ENCODE results near the gene AOC2. TPM values are rescaled to one million over a fixed set of nuclear protein-coding genes. Genes with fewer than 3 reads are reported as not detected.

AOC2 gene
- polyA plus RNA-seq, 1 of the 3 experiments (the other 2 are of a cell fraction): 0.33 TPM

DNA sequence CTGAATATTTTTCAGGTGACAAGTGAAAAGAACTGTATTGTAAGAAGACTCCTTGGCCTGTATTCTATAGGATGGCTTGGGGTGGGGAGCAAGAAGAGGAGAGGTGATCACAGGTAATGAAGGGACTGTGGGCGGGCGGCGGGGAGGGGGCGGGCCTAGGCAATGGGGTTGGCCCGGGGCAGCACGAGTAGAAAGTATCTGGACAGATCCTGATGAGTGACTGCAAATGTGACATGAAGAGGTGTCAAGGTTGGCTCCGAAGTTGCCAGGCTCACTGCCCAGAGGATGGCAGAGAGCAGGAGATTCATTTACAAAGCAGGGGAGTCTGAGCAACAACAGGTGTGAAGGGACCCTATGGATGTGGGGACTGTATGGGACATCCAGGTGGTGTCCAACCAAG, 45.4 kb downstream of the AOC2 start (continued):
- TF ChIP-seq, protein P1, sequence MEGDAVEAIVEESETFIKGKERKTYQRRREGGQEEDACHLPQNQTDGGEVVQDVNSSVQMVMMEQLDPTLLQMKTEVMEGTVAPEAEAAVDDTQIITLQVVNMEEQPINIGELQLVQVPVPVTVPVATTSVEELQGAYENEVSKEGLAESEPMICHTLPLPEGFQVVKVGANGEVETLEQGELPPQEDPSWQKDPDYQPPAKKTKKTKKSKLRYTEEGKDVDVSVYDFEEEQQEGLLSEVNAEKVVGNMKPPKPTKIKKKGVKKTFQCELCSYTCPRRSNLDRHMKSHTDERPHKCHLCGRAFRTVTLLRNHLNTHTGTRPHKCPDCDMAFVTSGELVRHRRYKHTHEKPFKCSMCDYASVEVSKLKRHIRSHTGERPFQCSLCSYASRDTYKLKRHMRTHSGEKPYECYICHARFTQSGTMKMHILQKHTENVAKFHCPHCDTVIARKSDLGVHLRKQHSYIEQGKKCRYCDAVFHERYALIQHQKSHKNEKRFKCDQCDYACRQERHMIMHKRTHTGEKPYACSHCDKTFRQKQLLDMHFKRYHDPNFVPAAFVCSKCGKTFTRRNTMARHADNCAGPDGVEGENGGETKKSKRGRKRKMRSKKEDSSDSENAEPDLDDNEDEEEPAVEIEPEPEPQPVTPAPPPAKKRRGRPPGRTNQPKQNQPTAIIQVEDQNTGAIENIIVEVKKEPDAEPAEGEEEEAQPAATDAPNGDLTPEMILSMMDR (IDR thresholded peaks at IDR 0.05): no peak
- TF ChIP-seq FOXM1 (IDR thresholded peaks at IDR 0.05; ENCODE audit: low read depth): no peak
- TF ChIP-seq, protein P2, sequence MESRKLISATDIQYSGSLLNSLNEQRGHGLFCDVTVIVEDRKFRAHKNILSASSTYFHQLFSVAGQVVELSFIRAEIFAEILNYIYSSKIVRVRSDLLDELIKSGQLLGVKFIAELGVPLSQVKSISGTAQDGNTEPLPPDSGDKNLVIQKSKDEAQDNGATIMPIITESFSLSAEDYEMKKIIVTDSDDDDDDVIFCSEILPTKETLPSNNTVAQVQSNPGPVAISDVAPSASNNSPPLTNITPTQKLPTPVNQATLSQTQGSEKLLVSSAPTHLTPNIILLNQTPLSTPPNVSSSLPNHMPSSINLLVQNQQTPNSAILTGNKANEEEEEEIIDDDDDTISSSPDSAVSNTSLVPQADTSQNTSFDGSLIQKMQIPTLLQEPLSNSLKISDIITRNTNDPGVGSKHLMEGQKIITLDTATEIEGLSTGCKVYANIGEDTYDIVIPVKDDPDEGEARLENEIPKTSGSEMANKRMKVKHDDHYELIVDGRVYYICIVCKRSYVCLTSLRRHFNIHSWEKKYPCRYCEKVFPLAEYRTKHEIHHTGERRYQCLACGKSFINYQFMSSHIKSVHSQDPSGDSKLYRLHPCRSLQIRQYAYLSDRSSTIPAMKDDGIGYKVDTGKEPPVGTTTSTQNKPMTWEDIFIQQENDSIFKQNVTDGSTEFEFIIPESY (IDR thresholded peaks at IDR 0.05; ENCODE audit: borderline replicate concordance, low read depth): no peak
- no peak for TF ChIP-seq RXRA (IDR thresholded peaks at IDR 0.05; ENCODE audit: borderline replicate concordance, low read depth)
- TF ChIP-seq TCF12 (IDR thresholded peaks at IDR 0.05): no peak
- TF ChIP-seq TAF1 (IDR thresholded peaks at IDR 0.05; ENCODE audit: borderline replicate concordance, low read depth, low read length): no peak
- TF ChIP-seq EZH2phosphoT487 (IDR thresholded peaks at IDR 0.05; ENCODE audit: borderline replicate concordance, low read depth): no peak
- no peak for TF ChIP-seq SIN3A (IDR thresholded peaks at IDR 0.05; ENCODE audit: borderline replicate concordance, low read depth, low read length)
- TF ChIP-seq NRF1 (IDR thresholded peaks at IDR 0.05; ENCODE audit: low read depth, low read length): no peak

DNA sequence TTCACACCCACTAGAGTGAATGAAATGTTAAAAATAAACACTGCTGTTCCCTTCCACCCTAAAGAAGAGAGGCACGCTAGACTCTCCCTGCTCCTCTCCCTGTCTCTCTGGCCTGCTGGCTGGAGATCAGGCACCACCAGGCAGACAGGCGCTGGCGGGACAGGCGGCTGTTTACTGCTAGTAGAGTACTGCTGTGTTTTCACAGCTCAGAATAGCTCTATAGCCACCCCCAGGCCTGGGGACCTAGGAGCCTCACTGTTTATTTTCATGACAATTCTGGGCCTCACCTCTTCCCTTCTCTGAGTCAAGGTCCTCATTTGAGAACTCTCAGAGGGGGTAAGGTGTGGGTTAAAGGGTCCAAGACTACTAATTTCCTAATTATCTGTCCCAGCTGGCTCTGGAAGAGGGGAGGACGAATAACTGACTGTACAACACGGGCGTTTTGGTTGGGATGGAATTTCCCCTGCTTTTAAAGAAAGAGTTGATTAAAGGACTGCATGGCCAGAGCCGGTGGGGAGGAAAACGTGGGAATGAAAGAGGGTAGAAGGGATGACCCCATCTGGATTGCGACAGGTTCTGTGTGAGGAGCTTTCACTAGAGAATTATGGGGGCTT, 47.3 kb downstream of the AOC2 start:
- ChIA-PET CTCF (no interaction called here), POLR2A (no interaction called here)
- Histone ChIP-seq H3K27ac (ENCODE audit: low read depth in 2 of 2, low read length in 1 of 2) (no peak overlapping the region), H3K36me3 (replicated peaks in 1 of 2; ENCODE audit: control insufficient read depth in 1 of 2, insufficient read depth in 2 of 2, low read length in 1 of 2) (no peaks in the 10 kb centered on the region), H3K9me2 (no peaks in the 10 kb centered on the region), H3K4me1 (ENCODE audit: control insufficient read depth in 1 of 2, insufficient read depth in 2 of 2, low read depth in 1 of 2, low read length in 1 of 2) (no peaks in the 10 kb centered on the region), H2AFZ (ENCODE audit: low read depth) (no peak overlapping the region), H4K20me1 (ENCODE audit: insufficient read depth) (no peaks in the 10 kb centered on the region), H3K4me2 (no peak overlapping the region), H3F3A (replicated peaks; ENCODE audit: insufficient read depth) (peaks cover 6% of the 10 kb centered on the region), H3K9me3 (no peaks in the 10 kb centered on the region), H3K27me3 (ENCODE audit: insufficient read depth) (no peaks in the 10 kb centered on the region; the same call in 1 of the 2 replicates), H3K4me3 (ENCODE audit: low read depth in 2 of 2, low read length in 1 of 2) (no peak overlapping the region), H3K79me2 (ENCODE audit: insufficient read depth) (no peaks in the 10 kb centered on the region), H3K9ac (no peak overlapping the region)
- no peak for DNase-seq
- 72% methylated on average over 10 of the region's 10 CpGs for WGBS (ENCODE audit: low lambda C conversion rate)
- no peak for TF ChIP-seq RCOR1 (IDR thresholded peaks at IDR 0.05; ENCODE audit: low read length)
- TF ChIP-seq CHD2 (IDR thresholded peaks at IDR 0.05; ENCODE audit: low read length, partially characterized antibody): no peak
- no peak for TF ChIP-seq TEAD4 (IDR thresholded peaks at IDR 0.05; ENCODE audit: borderline replicate concordance, insufficient read depth)
- TF ChIP-seq YY1 (IDR thresholded peaks at IDR 0.05; ENCODE audit: low read depth): no peak
- TF ChIP-seq JUND (IDR thresholded peaks at IDR 0.05): no peak
- TF ChIP-seq, protein P3, sequence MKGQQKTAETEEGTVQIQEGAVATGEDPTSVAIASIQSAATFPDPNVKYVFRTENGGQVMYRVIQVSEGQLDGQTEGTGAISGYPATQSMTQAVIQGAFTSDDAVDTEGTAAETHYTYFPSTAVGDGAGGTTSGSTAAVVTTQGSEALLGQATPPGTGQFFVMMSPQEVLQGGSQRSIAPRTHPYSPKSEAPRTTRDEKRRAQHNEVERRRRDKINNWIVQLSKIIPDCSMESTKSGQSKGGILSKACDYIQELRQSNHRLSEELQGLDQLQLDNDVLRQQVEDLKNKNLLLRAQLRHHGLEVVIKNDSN (IDR thresholded peaks at IDR 0.05; ENCODE audit: borderline replicate concordance, low read depth): no peak
- no peak for TF ChIP-seq RXRA (IDR thresholded peaks at IDR 0.05; ENCODE audit: borderline replicate concordance, low read depth)
- TF ChIP-seq, protein P2 (IDR thresholded peaks at IDR 0.05; ENCODE audit: borderline replicate concordance, low read depth): no peak
- TF ChIP-seq, protein P1 (IDR thresholded peaks at IDR 0.05): no peak
- TF ChIP-seq RAD21 (IDR thresholded peaks at IDR 0.05; ENCODE audit: low read length): no peak
- no peak for TF ChIP-seq MEF2A (IDR thresholded peaks at IDR 0.05; ENCODE audit: borderline replicate concordance, low read depth)
- no peak for TF ChIP-seq FOSL2 (IDR thresholded peaks at IDR 0.05; ENCODE audit: borderline replicate concordance, low read depth)
- TF ChIP-seq, protein P4, sequence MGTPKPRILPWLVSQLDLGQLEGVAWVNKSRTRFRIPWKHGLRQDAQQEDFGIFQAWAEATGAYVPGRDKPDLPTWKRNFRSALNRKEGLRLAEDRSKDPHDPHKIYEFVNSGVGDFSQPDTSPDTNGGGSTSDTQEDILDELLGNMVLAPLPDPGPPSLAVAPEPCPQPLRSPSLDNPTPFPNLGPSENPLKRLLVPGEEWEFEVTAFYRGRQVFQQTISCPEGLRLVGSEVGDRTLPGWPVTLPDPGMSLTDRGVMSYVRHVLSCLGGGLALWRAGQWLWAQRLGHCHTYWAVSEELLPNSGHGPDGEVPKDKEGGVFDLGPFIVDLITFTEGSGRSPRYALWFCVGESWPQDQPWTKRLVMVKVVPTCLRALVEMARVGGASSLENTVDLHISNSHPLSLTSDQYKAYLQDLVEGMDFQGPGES (IDR thresholded peaks at IDR 0.05; ENCODE audit: low read depth, low read length): no peak
- TF ChIP-seq GATA2 (CRISPR knock-in tag; IDR thresholded peaks at IDR 0.05): no peak
- no peak for TF ChIP-seq RFX5 (IDR thresholded peaks at IDR 0.05; ENCODE audit: low read length)
- no peak for TF ChIP-seq NFIC (IDR thresholded peaks at IDR 0.05; ENCODE audit: borderline replicate concordance)
